Stimulated activated memory B cell treated with anti-CD40 and anti-IgM and Interleukin-4, amounts not matched to agents 10 μg/mL and 1 μg/mL and 100 μg/mL, for 72 hours (primary cell): Measurements from ENCODE around the gene STX16.

Experiments
- ATAC-seq: fragments of 150-1000 bp; cut with Tn5 transposase; 2 replicates; pipeline ENCODE4 v1.10.0; 2021
- H3K27ac Mint-ChIP-seq: one replicate; pipeline ENCODE4 v1.8.0; 2022; ENCODE audit warnings: mild to moderate bottlenecking, mixed read lengths
- H3K27me3 Mint-ChIP-seq: one replicate; pipeline ENCODE4 v1.8.0; 2022; ENCODE audit warnings: mixed read lengths
- H3K36me3 Mint-ChIP-seq: one replicate; pipeline ENCODE4 v1.8.0; 2022; ENCODE audit warnings: mixed read lengths
- H3K4me1 Mint-ChIP-seq: one replicate; pipeline ENCODE4 v1.8.0; 2022; ENCODE audit warnings: mixed read lengths
- H3K4me3 Mint-ChIP-seq: one replicate; pipeline ENCODE4 v1.8.0; 2022; ENCODE audit warnings: mild to moderate bottlenecking, moderate library complexity, mixed read lengths
- H3K9me3 Mint-ChIP-seq: one replicate; pipeline ENCODE4 v1.8.0; 2022; ENCODE audit warnings: mixed read lengths

STX16 gene

GRCh38 chr20:58614366-58614765 lies 36.7 kb upstream of the STX16 start:
- H3K9me3 Mint-ChIP-seq = peaks cover 4% of the 10 kb centered on the region
- peaks cover 55% of the 10 kb centered on the region for H3K27me3 Mint-ChIP-seq

GRCh38 chr20:58614984-58615760 lies 35.9 kb upstream of the STX16 start:
- no peaks in the 10 kb centered on the region for H3K4me1 Mint-ChIP-seq
- H3K36me3 Mint-ChIP-seq = no peaks in the 10 kb centered on the region
- H3K4me3 Mint-ChIP-seq = no peak overlapping the region
- H3K27ac Mint-ChIP-seq = no peak overlapping the region
- peaks cover 4% of the 10 kb centered on the region for H3K9me3 Mint-ChIP-seq
- no peak for ATAC-seq
- H3K27me3 Mint-ChIP-seq = peaks cover 61% of the 10 kb centered on the region

More at GRCh38 chr20:58614366-58614765, 36.7 kb upstream of the STX16 start:
- ATAC-seq = no peak
- Mint-ChIP-seq H3K36me3 (no peaks in the 10 kb centered on the region), H3K4me1 (no peaks in the 10 kb centered on the region), H3K4me3 (no peak overlapping the region), H3K27ac (no peak overlapping the region)

DNA sequence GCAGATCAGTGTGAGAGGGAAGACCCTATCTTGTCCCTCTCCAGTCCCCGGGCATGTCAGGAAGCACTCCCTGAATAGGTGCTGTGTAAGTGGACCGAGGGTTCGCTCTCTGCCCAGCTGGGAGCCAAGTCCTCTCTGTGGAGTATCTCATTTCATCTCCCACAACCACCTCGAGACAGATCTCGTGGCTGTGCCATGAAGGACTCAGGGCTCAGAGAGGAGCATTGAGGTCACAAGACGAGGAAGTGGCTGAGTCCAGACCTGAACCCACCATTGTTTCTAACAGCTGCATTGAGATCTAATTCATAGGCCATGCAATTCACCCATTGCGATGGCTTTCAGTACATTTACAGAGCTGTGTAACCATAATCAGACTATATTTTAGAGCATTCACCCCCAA lies 34.7 kb upstream of the STX16 start:
- no peak overlapping the region for H3K4me3 Mint-ChIP-seq
- H3K36me3 Mint-ChIP-seq = no peaks in the 10 kb centered on the region
- peaks cover 62% of the 10 kb centered on the region for H3K27me3 Mint-ChIP-seq
- ATAC-seq = no peak
- H3K9me3 Mint-ChIP-seq = peaks cover 4% of the 10 kb centered on the region
- H3K4me1 Mint-ChIP-seq = no peaks in the 10 kb centered on the region
- H3K27ac Mint-ChIP-seq = no peak overlapping the region

DNA sequence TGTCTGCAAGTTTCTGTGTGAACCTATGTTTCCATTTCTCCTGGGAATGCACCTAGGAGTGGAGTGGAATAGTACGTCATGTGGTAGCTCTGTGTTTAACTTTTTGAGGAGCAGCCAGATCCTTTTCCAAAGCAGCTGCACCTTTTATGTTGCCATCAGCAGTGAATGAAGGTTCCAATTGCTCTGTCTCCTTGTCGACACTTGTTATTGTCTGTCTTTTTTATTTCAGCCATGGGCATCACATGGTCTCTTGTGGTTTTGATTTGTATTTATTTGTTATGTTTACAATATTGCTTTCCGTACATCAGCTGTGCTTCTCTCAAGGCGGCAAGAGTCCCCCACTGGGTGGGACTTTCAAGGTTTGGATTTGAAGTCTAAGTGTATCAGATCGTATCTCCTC lies 33.9 kb upstream of the STX16 start:
- no peak for ATAC-seq
- no peaks in the 10 kb centered on the region for H3K4me1 Mint-ChIP-seq
- no peaks in the 10 kb centered on the region for H3K36me3 Mint-ChIP-seq
- H3K27me3 Mint-ChIP-seq = peaks cover 70% of the 10 kb centered on the region
- H3K4me3 Mint-ChIP-seq = no peak overlapping the region
- H3K27ac Mint-ChIP-seq = no peak overlapping the region
- peaks cover 4% of the 10 kb centered on the region for H3K9me3 Mint-ChIP-seq

DNA sequence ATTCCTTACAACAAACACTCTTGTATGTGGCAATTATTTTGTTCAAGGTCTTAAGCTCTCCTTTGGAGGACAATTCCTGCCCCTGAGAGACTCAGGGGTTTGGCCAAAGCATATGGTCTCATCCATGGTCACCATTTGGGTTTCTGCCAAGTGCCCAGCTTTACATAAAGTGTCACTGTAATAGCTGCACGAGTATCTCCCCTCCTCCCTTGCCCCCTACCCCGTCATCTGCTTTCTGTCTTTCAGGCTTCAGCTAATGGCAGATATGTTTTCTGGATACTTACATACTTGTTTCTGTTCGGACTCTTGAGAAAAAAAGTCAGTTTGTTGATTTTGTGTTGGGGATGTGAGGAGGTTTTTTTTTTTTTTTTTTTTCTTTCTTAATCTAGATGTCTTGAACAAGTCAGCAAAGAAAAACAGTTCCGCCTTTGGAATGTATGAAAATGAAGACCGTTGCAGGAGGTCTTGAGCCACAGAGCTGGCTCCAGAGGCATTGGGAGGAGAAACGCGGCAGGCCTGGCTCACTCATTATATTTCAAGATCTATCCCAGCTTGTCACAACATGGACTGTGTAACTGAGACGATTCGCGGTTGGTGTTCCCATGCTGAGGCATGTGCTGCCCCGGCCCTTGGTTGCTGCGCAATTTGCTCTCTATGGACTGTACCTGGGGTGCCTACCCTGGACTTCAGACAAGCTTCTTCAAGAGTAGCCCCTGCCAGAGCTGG lies 32.6 kb upstream of the STX16 start:
- H3K4me1 Mint-ChIP-seq = no peaks in the 10 kb centered on the region
- peaks cover 4% of the 10 kb centered on the region for H3K9me3 Mint-ChIP-seq
- no peak overlapping the region for H3K4me3 Mint-ChIP-seq
- peaks cover 69% of the 10 kb centered on the region for H3K27me3 Mint-ChIP-seq
- H3K27ac Mint-ChIP-seq = no peak overlapping the region
- no peak for ATAC-seq
- H3K36me3 Mint-ChIP-seq = no peaks in the 10 kb centered on the region

DNA sequence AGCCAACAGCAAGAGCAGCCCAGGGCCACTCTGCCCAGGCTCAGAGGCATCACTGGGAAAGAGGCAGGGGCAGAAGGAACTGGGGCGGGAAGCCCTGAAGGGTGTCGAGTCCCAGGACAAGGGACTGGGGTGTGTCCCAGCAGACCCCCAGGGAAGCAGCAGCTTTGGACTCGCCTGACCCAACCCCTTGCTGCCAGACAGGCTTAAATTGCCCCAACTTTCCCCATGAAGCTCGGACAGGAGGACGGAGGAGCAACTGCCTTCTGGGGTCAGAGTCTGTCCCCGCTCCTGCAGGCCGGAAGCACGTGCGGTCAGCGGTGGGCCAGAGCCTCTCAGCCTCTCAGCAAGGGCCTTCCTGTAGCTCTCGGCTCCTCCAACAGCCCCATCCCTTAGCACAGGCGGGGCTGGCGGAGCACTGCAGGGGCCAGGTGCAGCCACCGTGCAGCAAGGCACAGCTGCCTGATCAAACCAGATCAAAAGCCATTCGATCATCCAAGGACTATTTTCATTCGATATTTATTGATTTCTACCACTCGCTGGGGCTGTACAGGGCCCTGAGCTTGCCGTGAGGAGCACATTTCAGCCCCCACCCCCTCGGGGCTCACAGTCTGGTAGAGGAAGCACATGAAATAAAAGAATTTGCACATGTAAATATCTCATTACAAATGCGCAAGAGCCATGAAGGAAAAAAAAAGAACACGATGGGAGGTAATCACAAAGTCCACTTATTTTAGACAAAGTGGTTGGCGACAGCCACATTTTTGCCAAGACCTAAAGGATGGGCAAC lies 31.8 kb upstream of the STX16 start:
- no peak overlapping the region for H3K4me3 Mint-ChIP-seq
- ATAC-seq = no peak
- no peaks in the 10 kb centered on the region for H3K36me3 Mint-ChIP-seq

DNA sequence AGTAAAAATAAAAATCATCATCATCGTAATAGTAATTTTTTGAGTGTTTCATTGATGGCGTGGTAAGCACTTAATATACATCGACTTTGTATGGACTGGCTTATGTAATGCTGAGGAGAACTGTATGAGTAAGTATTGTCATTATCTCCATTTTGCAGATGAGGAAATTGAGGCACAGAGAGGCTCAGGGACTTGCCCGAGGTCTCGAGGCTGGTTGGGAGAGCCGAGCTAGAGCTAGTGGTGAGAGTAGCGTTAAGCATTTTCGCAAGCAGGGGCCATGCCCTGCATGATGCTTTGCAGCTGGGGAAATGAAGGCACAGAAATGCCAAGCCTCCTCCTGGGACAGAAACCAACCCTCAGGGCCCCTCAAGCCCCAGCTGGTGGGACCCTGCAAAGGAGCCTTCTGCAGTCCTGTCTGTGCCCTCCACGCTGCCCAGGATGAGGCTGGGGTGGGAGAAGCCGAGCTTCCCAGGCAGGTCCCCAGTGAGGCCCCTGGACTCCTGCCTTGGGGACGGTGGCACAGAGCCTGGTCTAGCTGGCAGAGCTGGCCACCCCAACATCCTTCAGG lies 31.1 kb upstream of the STX16 start:
- Mint-ChIP-seq H3K27me3 (peaks cover 58% of the 10 kb centered on the region), H3K36me3 (no peaks in the 10 kb centered on the region), H3K27ac (no peak overlapping the region), H3K4me3 (no peak overlapping the region), H3K9me3 (peaks cover 4% of the 10 kb centered on the region), H3K4me1 (no peaks in the 10 kb centered on the region)
- ATAC-seq = no peak

More for the DNA sequence above, 31.8 kb upstream of the STX16 start:
- no peaks in the 10 kb centered on the region for H3K4me1 Mint-ChIP-seq
- peaks cover 4% of the 10 kb centered on the region for H3K9me3 Mint-ChIP-seq
- no peak overlapping the region for H3K27ac Mint-ChIP-seq
- H3K27me3 Mint-ChIP-seq = peaks cover 62% of the 10 kb centered on the region

DNA sequence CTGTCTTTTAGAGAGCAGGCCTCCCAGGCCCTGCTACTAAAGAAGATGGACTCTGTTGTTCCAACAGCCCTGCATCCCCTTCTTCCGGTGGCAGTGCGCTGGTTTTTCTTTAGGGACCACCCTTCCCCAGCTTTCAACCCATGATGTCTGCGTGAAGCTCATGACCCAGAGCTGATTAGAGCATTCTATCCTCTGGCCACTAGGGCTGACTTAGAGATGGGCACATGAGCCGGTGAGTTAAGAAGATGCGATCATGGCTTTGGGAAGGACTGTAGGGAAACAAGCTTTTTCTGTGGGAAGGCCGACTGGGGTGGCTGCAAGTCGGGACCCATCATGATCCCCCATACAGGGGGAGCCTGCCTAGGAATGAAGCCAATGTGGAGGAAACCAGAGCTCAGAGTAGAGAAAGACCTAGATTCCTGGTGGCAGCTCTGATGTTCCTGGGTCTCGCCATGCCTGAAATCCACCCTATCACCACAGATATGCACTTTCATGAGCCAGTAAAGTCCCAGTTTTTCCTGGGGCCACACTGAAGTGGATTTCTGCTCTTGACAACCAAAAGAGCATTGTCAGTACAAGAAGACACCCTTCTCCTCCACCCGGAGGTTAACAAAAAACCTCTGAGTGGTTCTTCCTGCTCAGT lies 29.1 kb upstream of the STX16 start:
- no peaks in the 10 kb centered on the region for H3K36me3 Mint-ChIP-seq
- ATAC-seq = no peak
- H3K9me3 Mint-ChIP-seq = peaks cover 4% of the 10 kb centered on the region
- H3K27me3 Mint-ChIP-seq = peaks cover 52% of the 10 kb centered on the region
- no peak overlapping the region for H3K4me3 Mint-ChIP-seq
- peaks cover 5% of the 10 kb centered on the region for H3K4me1 Mint-ChIP-seq
- no peak overlapping the region for H3K27ac Mint-ChIP-seq

- Mint-ChIP-seq H3K4me3 (no peak overlapping the region), H3K9me3 (peaks cover 2% of the 10 kb centered on the region), H3K27me3 (peaks cover 46% of the 10 kb centered on the region), H3K27ac (no peak overlapping the region), H3K36me3 (no peaks in the 10 kb centered on the region), H3K4me1 (peaks cover 8% of the 10 kb centered on the region)
- ATAC-seq = no peak
These were observed 28.2 kb upstream of the STX16 start for GRCh38 chr20:58622671-58623578.

GRCh38 chr20:58623579-58624473 lies 27.3 kb upstream of the STX16 start:
- no peak overlapping the region for H3K4me3 Mint-ChIP-seq
- H3K36me3 Mint-ChIP-seq = no peaks in the 10 kb centered on the region
- no peak overlapping the region for H3K27ac Mint-ChIP-seq
- peaks cover 8% of the 10 kb centered on the region for H3K4me1 Mint-ChIP-seq
- ATAC-seq = no peak
- H3K9me3 Mint-ChIP-seq = peaks cover 2% of the 10 kb centered on the region
- peaks cover 42% of the 10 kb centered on the region for H3K27me3 Mint-ChIP-seq

- Mint-ChIP-seq H3K9me3 (peaks cover 2% of the 10 kb centered on the region), H3K4me3 (no peak overlapping the region), H3K27me3 (peaks cover 34% of the 10 kb centered on the region), H3K4me1 (peaks cover 8% of the 10 kb centered on the region), H3K27ac (no peak overlapping the region), H3K36me3 (no peaks in the 10 kb centered on the region)
- no peak for ATAC-seq
These were observed 26.4 kb upstream of the STX16 start for GRCh38 chr20:58624687-58625086.

GRCh38 chr20:58625585-58625984 lies 25.5 kb upstream of the STX16 start:
- Mint-ChIP-seq H3K9me3 (peaks cover 2% of the 10 kb centered on the region), H3K36me3 (no peaks in the 10 kb centered on the region), H3K4me3 (no peak overlapping the region), H3K27ac (no peak overlapping the region), H3K27me3 (peaks cover 34% of the 10 kb centered on the region), H3K4me1 (peaks cover 8% of the 10 kb centered on the region)
- no peak for ATAC-seq

GRCh38 chr20:58626051-58626450 lies 25.0 kb upstream of the STX16 start:
- H3K36me3 Mint-ChIP-seq = no peaks in the 10 kb centered on the region
- no peak overlapping the region for H3K4me3 Mint-ChIP-seq
- H3K9me3 Mint-ChIP-seq = peaks cover 2% of the 10 kb centered on the region
- ATAC-seq = no peak
- H3K27ac Mint-ChIP-seq = no peak overlapping the region
- peaks cover 34% of the 10 kb centered on the region for H3K27me3 Mint-ChIP-seq
- peaks cover 8% of the 10 kb centered on the region for H3K4me1 Mint-ChIP-seq
